Neural cell (in vitro differentiated cells): ENCODE results near the gene PHACTR3. TPM values are rescaled to one million over a fixed set of nuclear protein-coding genes. Genes with fewer than 3 reads are reported as not detected.

Experiments
- H2AFZ ChIP-seq: fragments of 200-600, 300-800 bp; sonication (generic), shearing (Covaris generic); 2 replicates; pipeline ENCODE4 v1.6.0; 2014; ENCODE audit warnings: low read depth, mild to moderate bottlenecking, antibody characterized with exemption, low read length, moderate library complexity
- H3F3A ChIP-seq: fragments of 200-600 bp; shearing (Covaris generic); 2 replicates; pipeline ENCODE4 v1.6.1; 2016; ENCODE audit warnings: mild to moderate bottlenecking, moderate library complexity, mixed read lengths, antibody characterized with exemption, low read length; ENCODE audit not compliant: insufficient read depth, poor library complexity, severe bottlenecking
- H3K27ac ChIP-seq: fragments of 200-600, 300-800 bp; sonication (generic), shearing (Covaris generic); 2 replicates; pipeline ENCODE4 v1.5.1; 2014; ENCODE audit warnings: mild to moderate bottlenecking, low read length, moderate library complexity
- H3K27me3 ChIP-seq: fragments of 300-800, 200-600 bp; sonication (generic), shearing (Covaris generic); 2 replicates; pipeline ENCODE4 v1.6.0; 2014; ENCODE audit warnings: mild to moderate bottlenecking, low read depth, low read length, moderate library complexity; ENCODE audit not compliant: insufficient read depth
- H3K36me3 ChIP-seq: fragments of 300-800, 200-600 bp; sonication (generic), shearing (Covaris generic); 2 replicates; pipeline ENCODE4 v1.5.1; 2014; ENCODE audit warnings: mild to moderate bottlenecking, antibody characterized with exemption, low read length, moderate library complexity; ENCODE audit not compliant: insufficient read depth
- H3K4me2 ChIP-seq: fragments of 300-800, 200-600 bp; sonication (generic), shearing (Covaris generic); 2 replicates; pipeline ENCODE4 v1.6.0; 2014; ENCODE audit warnings: mild to moderate bottlenecking, low read length
- H3K4me3 ChIP-seq: fragments of 300-800, 200-600 bp; sonication (generic), shearing (Covaris generic); 2 replicates; pipeline ENCODE4 v1.5.1; 2014; ENCODE audit warnings: mild to moderate bottlenecking, low read length, moderate library complexity
- H3K79me2 ChIP-seq: fragments of 200-600 bp; shearing (Covaris generic); replicated peaks from 2 replicates; pipeline ENCODE4 v1.6.0; 2014; ENCODE audit warnings: mild to moderate bottlenecking, low read length, moderate library complexity; ENCODE audit not compliant: insufficient read depth
- H3K9ac ChIP-seq: fragments of 300-800, 200-600 bp; sonication (generic), shearing (Covaris generic); 2 replicates; pipeline ENCODE4 v1.6.1; 2016; ENCODE audit warnings: mild to moderate bottlenecking, low read length, mixed read lengths
- H3K9me2 ChIP-seq: fragments of 200-600 bp; shearing (Covaris generic); 2 replicates; pipeline ENCODE4 v1.6.1; 2016; ENCODE audit warnings: mild to moderate bottlenecking, low read length, mixed read lengths; ENCODE audit not compliant: insufficient read depth
- H3K9me3 ChIP-seq: fragments of 200-600, 300-800 bp; sonication (generic), shearing (Covaris generic); 2 replicates; pipeline ENCODE4 v1.6.1; 2016; ENCODE audit warnings: mild to moderate bottlenecking, mixed run types, low read length, moderate library complexity, mixed read lengths
- H4K20me1 ChIP-seq: fragments of 200-600 bp; shearing (Covaris generic); 2 replicates; pipeline ENCODE4 v1.6.1; 2016; ENCODE audit warnings: mild to moderate bottlenecking, mixed run types; ENCODE audit not compliant: insufficient read depth
- CTCF ChIP-seq: fragments of 450-650 bp; IDR thresholded peaks from 2 replicates; pipeline ENCODE4 v1.5.1; 2014; ENCODE audit warnings: antibody characterized with exemption, mild to moderate bottlenecking, moderate library complexity; ENCODE audit not compliant: poor library complexity, severe bottlenecking
- EP300 ChIP-seq: fragments of 450-650 bp; conservative IDR thresholded peaks from 2 replicates; pipeline ENCODE4 v1.6.1; 2014; ENCODE audit warnings: antibody characterized with exemption, mild to moderate bottlenecking, moderate library complexity; ENCODE audit not compliant: poor library complexity, severe bottlenecking
- EZH2 ChIP-seq: fragments of 200-600, 300-800 bp; shearing (Covaris generic), sonication (generic); IDR thresholded peaks from 2 replicates; pipeline ENCODE4 v1.6.1; 2014; ENCODE audit warnings: antibody characterized with exemption, low read length, borderline replicate concordance, mild to moderate bottlenecking; ENCODE audit not compliant: insufficient read depth, poor library complexity, severe bottlenecking
- MXI1 ChIP-seq: fragments of 450-650 bp; conservative IDR thresholded peaks from 2 replicates; pipeline ENCODE4 v1.6.1; 2014; ENCODE audit warnings: antibody characterized with exemption, mild to moderate bottlenecking; ENCODE audit not compliant: poor library complexity, severe bottlenecking
- POLR2AphosphoS5 ChIP-seq: IDR thresholded peaks from 2 replicates; pipeline ENCODE4 v1.6.1; 2012
- RAD21 ChIP-seq: fragments of 450-650 bp; conservative IDR thresholded peaks from 2 replicates; pipeline ENCODE4 v1.6.1; 2014; ENCODE audit warnings: antibody characterized with exemption, mild to moderate bottlenecking, moderate library complexity
- REST ChIP-seq: IDR thresholded peaks from 2 replicates; pipeline ENCODE4 v1.6.1; 2012; ENCODE audit warnings: borderline replicate concordance
- SMC3 ChIP-seq: fragments of 450-650 bp; conservative IDR thresholded peaks from 2 replicates; pipeline ENCODE4 v1.6.1; 2014; ENCODE audit warnings: antibody characterized with exemption, mild to moderate bottlenecking, moderate library complexity; ENCODE audit not compliant: poor library complexity
- TAF1 ChIP-seq: IDR thresholded peaks from 2 replicates; pipeline ENCODE4 v1.6.1; 2012; ENCODE audit warnings: low read depth
- polyA plus RNA-seq: library from polyadenylated mRNA; depleted of rRNA; stranded (reverse); fragments of >200 nt; gene quantifications from 2 replicates; pipeline ENCODE4 v1.2.3, GENCODE V29; 2014

PHACTR3 gene
- polyA plus RNA-seq, 1 donor from 2014 or later: 1.3 TPM

GRCh38 chr20:59650418-59650817 lies 46.1 kb downstream of the PHACTR3 start:
- H3K27ac ChIP-seq: no peak overlapping the region
- peaks cover 3% of the 10 kb centered on the region for H3K9me3 ChIP-seq
- no peak overlapping the region for H2AFZ ChIP-seq
- no peaks in the 10 kb centered on the region for H3K36me3 ChIP-seq
- H3K79me2 ChIP-seq: no peaks in the 10 kb centered on the region
- H3K9ac ChIP-seq: no peak overlapping the region
- no peaks in the 10 kb centered on the region for H3K27me3 ChIP-seq
- H3K4me2 ChIP-seq: no peak overlapping the region
- H3K4me3 ChIP-seq: no peak overlapping the region
- TF ChIP-seq MXI1: no peak
- no peak for TF ChIP-seq SMC3
- TF ChIP-seq EP300: no peak
- no peak for TF ChIP-seq POLR2AphosphoS5
- TF ChIP-seq TAF1: no peak
- no peak for TF ChIP-seq CTCF
- TF ChIP-seq REST: no peak
- TF ChIP-seq EZH2: no peak
- TF ChIP-seq RAD21: no peak
- H4K20me1 ChIP-seq: no peaks in the 10 kb centered on the region
- no peaks in the 10 kb centered on the region for H3K9me2 ChIP-seq
- no peaks in the 10 kb centered on the region for H3F3A ChIP-seq

- H3K9me2 ChIP-seq: no peaks in the 10 kb centered on the region
- no peaks in the 10 kb centered on the region for H3K9me3 ChIP-seq
- no peak overlapping the region for H3K4me3 ChIP-seq
- H3K36me3 ChIP-seq: no peaks in the 10 kb centered on the region
- no peaks in the 10 kb centered on the region for H3F3A ChIP-seq
- no peaks in the 10 kb centered on the region for H3K27me3 ChIP-seq
- no peak overlapping the region for H3K27ac ChIP-seq
- no peaks in the 10 kb centered on the region for H3K79me2 ChIP-seq
- no peaks in the 10 kb centered on the region for H4K20me1 ChIP-seq
- H3K4me2 ChIP-seq: no peak overlapping the region
- no peak overlapping the region for H2AFZ ChIP-seq
- TF ChIP-seq RAD21: no peak
- no peak overlapping the region for H3K9ac ChIP-seq
Observed at GRCh38 chr20:59652381-59652780, 48.0 kb downstream of the PHACTR3 start.

- no peak overlapping the region for H3K4me3 ChIP-seq
- no peak overlapping the region for H3K4me2 ChIP-seq
- H3K27ac ChIP-seq: no peak overlapping the region
- H3K9me2 ChIP-seq: no peaks in the 10 kb centered on the region
- no peak overlapping the region for H3K9ac ChIP-seq
- no peaks in the 10 kb centered on the region for H3K79me2 ChIP-seq
- H3F3A ChIP-seq: no peaks in the 10 kb centered on the region
- no peak for TF ChIP-seq EZH2
- no peak for TF ChIP-seq RAD21
- TF ChIP-seq TAF1: no peak
- TF ChIP-seq CTCF: no peak
- no peak for TF ChIP-seq EP300
- no peak for TF ChIP-seq POLR2AphosphoS5
- no peak for TF ChIP-seq MXI1
- no peak for TF ChIP-seq REST
- no peak for TF ChIP-seq SMC3
- no peaks in the 10 kb centered on the region for H3K9me3 ChIP-seq
- no peaks in the 10 kb centered on the region for H3K36me3 ChIP-seq
- H4K20me1 ChIP-seq: no peaks in the 10 kb centered on the region
- no peak overlapping the region for H2AFZ ChIP-seq
- H3K27me3 ChIP-seq: no peaks in the 10 kb centered on the region
Observed at GRCh38 chr20:59656417-59656816, 52.1 kb downstream of the PHACTR3 start.
